Measurements from ENCODE around the gene SLC17A7.

SLC17A7 gene

DNA sequence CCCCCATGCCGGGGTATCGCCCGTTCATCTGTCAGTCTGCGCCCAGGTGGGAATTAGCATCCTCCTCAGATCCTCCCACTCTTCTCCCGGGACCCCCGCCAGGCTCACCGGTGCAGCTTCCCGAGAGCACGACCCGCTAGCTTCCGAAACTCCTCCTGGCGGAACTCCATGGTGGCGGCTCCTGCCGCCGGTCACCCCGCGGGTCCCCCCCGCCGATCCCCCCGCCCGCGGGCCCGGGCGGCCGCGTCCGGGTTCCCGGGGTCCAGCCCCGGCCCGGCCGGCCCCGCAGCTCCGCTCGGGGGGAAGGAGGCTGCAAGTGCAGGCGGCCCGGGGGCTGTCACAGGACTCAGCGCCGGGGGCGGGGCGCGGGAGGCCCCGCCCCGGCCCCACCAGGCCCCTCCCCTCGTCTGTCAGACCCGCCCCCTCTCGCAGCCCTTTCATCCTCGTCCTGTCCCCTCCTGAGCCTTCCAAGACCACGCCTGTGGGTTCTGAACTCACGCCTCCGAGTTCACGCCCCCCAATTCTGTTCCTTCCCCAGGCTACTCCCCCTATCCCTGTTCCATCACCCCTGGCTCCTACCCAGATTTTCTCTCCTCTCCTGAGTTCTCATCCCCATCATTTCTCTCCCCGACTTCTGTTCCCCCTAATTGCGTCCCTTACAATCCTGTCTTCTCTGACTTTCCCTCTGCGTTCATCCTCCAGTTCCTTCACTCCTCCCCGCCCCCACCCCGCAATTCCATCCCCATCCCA is at the start of gene SLC17A7:
Gene SLC17A7, minus strand, starts transcription at position 318 of the 750 bp plus-strand sequence. Its CDS starts 148 bp downstream, at position 170.
- Histone ChIP-seq H3K9me3 (ENCODE audit: low read depth, low read length) (no peaks in the 10 kb centered on the region), H3K4me3 (peak within 1 kb of the TSS; percentile 99), H3K27ac (peak within 1 kb of the TSS; percentile 83; the same call in 1 of the 2 replicates), H3K36me3 (ENCODE audit: insufficient read depth, low read length) (no peaks in the 10 kb centered on the region), H3K9ac (ENCODE audit: insufficient read length) (peak within 1 kb of the TSS; percentile 63)
- no peak for DNase-seq (ENCODE audit: low read depth, low spot score)
- TF ChIP-seq POLR2AphosphoS5 (IDR thresholded peaks at IDR 0.05; ENCODE audit: borderline replicate concordance, low read depth, low read length) (no peak), EZH2 (IDR thresholded peaks at IDR 0.05) (no peak), FOXP2 (optimal IDR thresholded peaks at IDR 0.05; ENCODE audit: control extremely low read depth, extremely low read length, insufficient read depth) (no peak)

DNA sequence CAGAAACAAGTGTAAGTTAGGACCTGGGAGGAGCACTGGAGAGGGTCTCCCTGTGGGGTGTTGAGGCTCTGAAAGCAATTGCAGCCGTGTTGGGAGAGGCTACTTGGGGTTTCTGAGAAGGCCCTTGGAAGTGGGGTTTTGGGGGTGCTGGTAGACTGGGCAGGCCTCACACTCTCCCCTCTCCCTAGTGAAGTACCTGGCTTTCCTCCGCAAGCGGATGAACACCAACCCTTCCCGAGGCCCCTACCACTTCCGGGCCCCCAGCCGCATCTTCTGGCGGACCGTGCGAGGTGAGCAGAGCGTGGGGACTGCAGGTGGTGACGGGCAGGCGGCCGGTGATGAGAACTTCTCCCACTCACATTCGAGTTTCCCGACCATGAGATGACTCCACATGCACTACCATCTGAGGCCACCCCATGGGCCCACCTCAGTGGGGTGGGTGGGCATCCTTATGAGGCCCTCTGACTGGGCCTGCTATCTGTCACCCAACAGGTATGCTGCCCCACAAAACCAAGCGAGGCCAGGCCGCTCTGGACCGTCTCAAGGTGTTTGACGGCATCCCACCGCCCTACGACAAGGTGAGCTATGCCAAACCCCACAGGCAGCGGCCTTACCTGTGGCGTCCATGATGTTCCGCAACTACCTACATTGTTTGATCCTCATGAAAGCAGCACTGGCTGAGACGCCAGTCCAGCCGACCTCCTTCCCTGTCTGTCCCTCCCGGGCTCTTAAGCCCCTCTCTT is 49.1 kb upstream of the SLC17A7 start:
- TF ChIP-seq FOXP2 (optimal IDR thresholded peaks at IDR 0.05; ENCODE audit: control extremely low read depth, extremely low read length, insufficient read depth): no peak
- TF ChIP-seq POLR2AphosphoS5 (IDR thresholded peaks at IDR 0.05; ENCODE audit: borderline replicate concordance, low read depth, low read length): peak; percentile 47
- TF ChIP-seq EZH2 (IDR thresholded peaks at IDR 0.05): no peak
- H3K9ac ChIP-seq (ENCODE audit: insufficient read length): peak overlapping the region; percentile 100
- peaks cover 60% of the 10 kb centered on the region for H3K36me3 ChIP-seq (ENCODE audit: insufficient read depth, low read length)

DNA sequence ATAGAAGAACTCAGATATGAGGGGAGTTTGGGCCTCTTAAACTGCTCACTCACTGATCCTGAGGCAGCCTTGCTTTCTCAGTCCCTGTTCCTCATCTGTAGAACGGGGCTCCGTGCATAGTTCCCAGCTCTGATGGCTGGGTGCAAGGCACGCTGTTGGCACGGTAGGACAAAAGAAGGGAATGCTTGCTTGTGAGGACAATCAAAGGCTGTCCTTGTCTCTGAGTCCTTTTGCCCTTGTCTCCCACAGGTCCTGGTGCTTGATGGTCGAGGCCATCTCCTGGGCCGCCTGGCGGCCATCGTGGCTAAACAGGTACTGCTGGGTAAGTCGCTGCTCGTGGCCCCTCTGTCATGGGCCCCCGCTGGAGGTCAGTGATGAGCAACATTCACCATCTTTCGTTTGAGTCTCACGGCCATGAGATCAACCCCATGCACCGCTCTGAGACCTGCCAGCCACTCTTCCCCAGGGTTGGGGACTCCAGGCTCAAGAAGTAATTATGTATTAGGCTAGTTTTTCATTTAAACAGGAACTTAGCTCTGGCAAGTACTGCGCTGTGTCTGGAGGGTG is 48.4 kb upstream of the SLC17A7 start:
- Histone ChIP-seq H3K27ac (peak overlapping the region; percentile 97), H3K9me3 (ENCODE audit: low read depth, low read length) (no peaks in the 10 kb centered on the region), H3K9ac (ENCODE audit: insufficient read length) (peak overlapping the region; percentile 100), H3K4me3 (peak overlapping the region; percentile 98), H3K36me3 (ENCODE audit: insufficient read depth, low read length) (peaks cover 60% of the 10 kb centered on the region)
- TF ChIP-seq POLR2AphosphoS5 (IDR thresholded peaks at IDR 0.05; ENCODE audit: borderline replicate concordance, low read depth, low read length) (no peak), FOXP2 (optimal IDR thresholded peaks at IDR 0.05; ENCODE audit: control extremely low read depth, extremely low read length, insufficient read depth) (no peak), EZH2 (IDR thresholded peaks at IDR 0.05) (no peak)
- no peak for DNase-seq (ENCODE audit: low read depth, low spot score)

More for the DNA sequence above, 49.1 kb upstream of the SLC17A7 start:
- peak overlapping the region; percentile 98 for H3K4me3 ChIP-seq
- DNase-seq (ENCODE audit: low read depth, low spot score): no peak
- H3K9me3 ChIP-seq (ENCODE audit: low read depth, low read length): no peaks in the 10 kb centered on the region
- peak overlapping the region; percentile 97 for H3K27ac ChIP-seq

DNA sequence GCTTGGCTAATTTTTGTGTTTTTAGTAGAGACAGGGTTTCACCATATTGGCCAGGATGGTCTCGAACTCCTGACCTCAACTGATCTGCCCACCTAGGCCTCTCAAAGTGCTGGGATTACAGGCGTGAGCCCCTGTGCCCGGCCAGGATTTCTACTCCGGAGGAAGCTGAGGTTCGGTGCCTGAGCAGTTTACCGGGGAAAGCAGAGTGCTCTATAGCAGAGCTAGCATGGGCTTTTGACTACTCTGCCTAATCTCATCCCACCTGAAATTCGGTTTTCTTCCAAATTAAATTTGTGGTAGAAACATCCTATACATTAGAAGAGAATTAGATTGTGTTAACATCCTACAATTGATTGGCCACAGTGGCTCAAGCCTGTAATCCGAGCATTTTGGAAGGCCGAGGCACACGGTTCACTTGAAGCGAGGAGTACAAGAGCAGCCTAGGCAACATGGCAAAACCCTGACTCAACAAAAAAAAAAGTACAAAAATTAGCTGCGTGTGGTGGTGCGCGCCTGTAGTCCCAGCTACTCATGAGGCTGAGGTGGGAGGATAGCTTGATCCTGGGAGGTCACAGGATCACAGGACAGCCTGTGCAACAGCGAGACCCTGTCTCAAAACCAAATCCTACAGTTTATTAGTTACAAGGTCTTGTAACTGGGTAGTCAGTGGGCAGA is 47.7 kb upstream of the SLC17A7 start:
- DNase-seq (ENCODE audit: low read depth, low spot score): no peak
- no peaks in the 10 kb centered on the region for H3K9me3 ChIP-seq (ENCODE audit: low read depth, low read length)
- peak overlapping the region; percentile 97 for H3K27ac ChIP-seq
- H3K4me3 ChIP-seq: peak overlapping the region; percentile 98
- H3K36me3 ChIP-seq (ENCODE audit: insufficient read depth, low read length): peaks cover 60% of the 10 kb centered on the region
- TF ChIP-seq FOXP2 (optimal IDR thresholded peaks at IDR 0.05; ENCODE audit: control extremely low read depth, extremely low read length, insufficient read depth) (no peak), POLR2AphosphoS5 (IDR thresholded peaks at IDR 0.05; ENCODE audit: borderline replicate concordance, low read depth, low read length) (no peak), EZH2 (IDR thresholded peaks at IDR 0.05) (no peak)
- H3K9ac ChIP-seq (ENCODE audit: insufficient read length): peak overlapping the region; percentile 100

DNA sequence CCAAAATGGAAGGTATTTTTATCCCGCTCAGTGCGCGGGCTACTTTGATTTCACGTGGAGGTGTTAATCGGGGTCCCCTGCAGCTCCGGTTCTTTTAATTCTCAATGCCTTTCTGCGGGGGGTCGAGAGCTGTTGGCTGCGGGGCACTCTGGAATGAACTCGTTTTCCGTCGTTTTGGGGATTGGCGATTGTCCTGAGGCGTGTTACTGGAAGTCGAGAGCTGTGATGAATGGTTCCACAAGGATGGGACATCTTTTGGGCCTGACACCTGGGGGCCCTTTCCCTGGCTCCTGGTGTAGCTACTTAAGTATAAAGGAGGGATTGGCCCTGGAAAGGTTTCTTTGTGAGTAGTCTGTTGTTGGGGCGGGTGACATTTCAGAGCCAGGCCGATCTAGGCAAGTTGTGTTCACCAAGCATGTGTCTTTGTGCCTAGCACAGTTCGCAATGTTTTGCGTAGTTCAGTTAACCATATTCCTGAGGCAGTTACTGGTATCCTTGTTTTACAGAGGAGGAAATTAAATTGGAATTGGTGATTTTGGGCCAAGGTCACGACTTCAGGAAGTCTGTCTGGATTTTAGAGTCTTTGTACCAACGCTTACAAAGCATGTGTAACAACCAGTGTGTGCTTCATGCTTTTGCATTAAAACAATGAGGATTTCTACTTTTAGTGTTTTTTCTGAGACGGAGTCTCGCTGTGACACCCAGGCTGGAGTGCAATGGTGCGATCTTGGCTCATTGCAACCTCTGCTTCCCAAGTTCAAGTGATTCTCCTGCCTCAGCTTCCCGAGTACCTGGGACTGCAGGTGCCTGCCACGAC is 46.9 kb upstream of the SLC17A7 start:
- H3K27ac ChIP-seq: peak overlapping the region; percentile 97
- no peak for DNase-seq (ENCODE audit: low read depth, low spot score)
- peak overlapping the region; percentile 98 for H3K4me3 ChIP-seq
- H3K9me3 ChIP-seq (ENCODE audit: low read depth, low read length): no peaks in the 10 kb centered on the region
- H3K9ac ChIP-seq (ENCODE audit: insufficient read length): peak overlapping the region; percentile 100
- TF ChIP-seq POLR2AphosphoS5 (IDR thresholded peaks at IDR 0.05; ENCODE audit: borderline replicate concordance, low read depth, low read length) (no peak), EZH2 (IDR thresholded peaks at IDR 0.05) (no peak), FOXP2 (optimal IDR thresholded peaks at IDR 0.05; ENCODE audit: control extremely low read depth, extremely low read length, insufficient read depth) (no peak)
- H3K36me3 ChIP-seq (ENCODE audit: insufficient read depth, low read length): peaks cover 58% of the 10 kb centered on the region

DNA sequence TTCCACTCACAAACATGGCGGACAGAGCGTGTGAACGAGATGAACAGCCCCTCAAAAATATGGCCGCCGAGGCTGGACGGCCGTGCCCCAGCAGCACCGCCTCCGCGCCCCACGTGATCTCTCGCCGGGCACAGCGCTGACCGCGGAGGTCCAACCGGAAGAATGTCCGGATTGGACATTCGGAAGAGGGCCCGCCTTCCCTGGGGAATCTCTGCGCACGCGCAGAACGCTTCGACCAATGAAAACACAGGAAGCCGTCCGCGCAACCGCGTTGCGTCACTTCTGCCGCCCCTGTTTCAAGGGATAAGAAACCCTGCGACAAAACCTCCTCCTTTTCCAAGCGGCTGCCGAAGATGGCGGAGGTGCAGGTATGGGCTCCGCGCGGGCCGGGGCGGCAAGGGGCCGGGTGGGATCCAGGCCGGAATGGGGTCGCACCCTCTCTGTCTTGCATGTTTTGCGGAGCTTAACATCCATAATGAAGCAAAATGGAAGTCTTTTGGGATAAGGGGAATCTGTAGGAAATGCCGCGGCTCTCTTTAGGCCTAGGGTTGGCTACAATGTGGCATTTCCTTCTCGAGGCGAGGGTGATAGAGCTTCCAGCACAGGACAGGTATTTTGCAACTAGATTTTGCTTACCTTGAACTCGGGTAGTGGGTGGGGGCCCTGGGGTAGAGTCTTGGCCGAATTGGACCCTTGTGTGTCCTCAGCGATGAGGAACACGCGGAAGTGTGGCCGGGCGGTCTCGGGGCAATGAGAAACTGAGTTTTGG is 46.1 kb upstream of the SLC17A7 start, which contains the start of gene RPL13A:
Gene RPL13A, plus strand, starts transcription at position 332 of the 769 bp plus-strand sequence. Its CDS starts 22 bp downstream, at position 354.
- DNase-seq (ENCODE audit: low read depth, low spot score): peak; percentile 97

More for the DNA sequence above, 46.1 kb upstream of the SLC17A7 start, which contains the start of gene RPL13A:
- Histone ChIP-seq H3K9me3 (ENCODE audit: low read depth, low read length) (no peaks in the 10 kb centered on the region), H3K27ac (peak within 1 kb of the TSS; percentile 97), H3K36me3 (ENCODE audit: insufficient read depth, low read length) (peaks cover 50% of the 10 kb centered on the region), H3K4me3 (peak within 1 kb of the TSS; percentile 98), H3K9ac (ENCODE audit: insufficient read length) (peak within 1 kb of the TSS; percentile 100)
- TF ChIP-seq EZH2 (IDR thresholded peaks at IDR 0.05) (no peak), POLR2AphosphoS5 (IDR thresholded peaks at IDR 0.05; ENCODE audit: borderline replicate concordance, low read depth, low read length) (peak; percentile 99), FOXP2 (optimal IDR thresholded peaks at IDR 0.05; ENCODE audit: control extremely low read depth, extremely low read length, insufficient read depth) (peak; percentile 83)

Measured in SK-N-MC (cell line).